GM10847 (cell line): Measurements from ENCODE around the gene PLAC9.

Experiments used
- POLR2A ChIP-seq: IDR thresholded peaks from 2 replicates; pipeline ENCODE4 v1.6.1; 2011; ENCODE audit not compliant: insufficient read length; ENCODE audit errors: extremely low read depth

The PLAC9 gene

DNA sequence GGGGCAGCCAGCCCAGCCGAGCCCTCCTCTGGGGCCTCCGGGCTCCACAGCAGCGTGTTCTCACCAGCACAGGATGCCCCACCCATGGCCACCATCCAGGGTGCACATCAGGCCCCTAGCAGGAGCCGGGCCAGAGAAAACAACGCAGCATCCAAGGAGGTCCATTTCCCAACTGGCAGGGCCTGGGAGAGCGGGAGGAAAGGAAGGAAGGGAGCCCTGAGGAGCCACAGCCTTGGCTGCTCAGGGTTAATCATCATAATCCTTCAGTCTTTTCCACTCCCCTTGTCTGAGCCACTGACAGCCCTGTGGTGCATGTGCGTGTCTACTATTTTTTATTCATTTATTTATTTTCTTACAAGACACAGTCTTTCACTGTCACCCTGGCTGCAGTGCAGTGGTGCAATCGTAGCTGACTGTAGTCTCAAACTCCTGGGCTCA lies 3.6 kb downstream of the PLAC9 start:
- no peak for TF ChIP-seq POLR2A

- TF ChIP-seq POLR2A = no peak
Measured at GRCh38 chr10:80137031-80137862, 4.7 kb downstream of the PLAC9 start.

DNA sequence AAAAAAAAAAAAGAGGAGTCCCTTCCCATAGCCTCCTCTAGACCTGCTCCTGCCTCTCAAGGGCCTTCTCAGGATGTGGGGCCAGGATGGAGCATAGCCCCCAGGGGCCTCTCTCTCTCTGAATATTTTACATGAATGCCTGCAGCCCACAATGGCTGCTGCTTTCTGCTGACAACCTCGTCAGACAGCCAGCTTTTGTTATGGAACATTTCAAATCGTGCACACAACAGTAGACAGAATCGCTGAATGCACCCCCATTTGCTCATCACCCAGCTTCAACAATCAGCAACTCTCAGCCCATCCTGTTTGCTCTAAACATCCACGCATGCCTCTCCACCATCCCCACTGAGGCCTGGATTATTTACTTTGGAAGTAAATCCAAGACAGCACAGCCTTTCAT lies 5.4 kb downstream of the PLAC9 start:
- no peak for TF ChIP-seq POLR2A

DNA sequence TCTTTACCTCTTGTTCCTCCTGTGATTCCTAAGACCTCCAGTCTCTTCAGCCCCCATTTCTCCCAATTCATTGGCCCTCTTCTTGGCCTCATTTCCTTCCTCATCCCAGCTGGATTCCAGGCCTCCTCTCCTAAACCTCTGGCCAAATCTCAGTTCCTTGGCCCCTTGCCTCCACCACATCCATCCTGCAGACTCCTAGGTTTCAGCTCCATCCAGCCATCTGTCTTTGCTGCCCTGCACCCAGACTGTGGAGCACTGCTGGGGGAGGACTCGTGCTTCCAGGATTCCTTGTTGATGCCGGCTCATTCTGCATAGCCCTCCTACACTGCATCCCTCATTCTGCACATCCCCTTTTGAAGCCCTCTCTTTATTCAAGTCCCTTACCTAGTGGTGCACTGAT lies 6.7 kb downstream of the PLAC9 start:
- no peak for TF ChIP-seq POLR2A

DNA sequence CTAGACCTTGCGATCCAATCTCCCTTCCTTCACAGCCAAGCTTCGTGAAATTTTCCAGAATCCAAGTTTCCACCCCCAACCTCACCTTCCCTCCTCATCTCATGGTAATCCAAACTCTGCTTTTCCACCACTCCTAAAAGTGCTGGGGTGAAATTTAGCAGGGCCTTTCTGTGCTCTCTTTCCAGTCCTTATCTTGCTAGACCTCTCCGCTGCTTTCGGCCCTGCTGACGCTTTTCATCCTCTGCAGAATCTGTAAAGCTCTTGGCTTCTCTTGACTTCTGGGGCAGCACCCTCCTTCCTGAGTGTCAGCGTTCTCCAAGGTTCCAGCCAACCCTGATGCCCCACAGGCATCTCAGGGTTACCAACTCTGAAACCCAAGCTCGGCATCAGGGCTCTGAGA lies 7.7 kb downstream of the PLAC9 start:
- no peak for TF ChIP-seq POLR2A

- no peak for TF ChIP-seq POLR2A
Measured at GRCh38 chr10:80141696-80142460, 9.3 kb downstream of the PLAC9 start.

DNA sequence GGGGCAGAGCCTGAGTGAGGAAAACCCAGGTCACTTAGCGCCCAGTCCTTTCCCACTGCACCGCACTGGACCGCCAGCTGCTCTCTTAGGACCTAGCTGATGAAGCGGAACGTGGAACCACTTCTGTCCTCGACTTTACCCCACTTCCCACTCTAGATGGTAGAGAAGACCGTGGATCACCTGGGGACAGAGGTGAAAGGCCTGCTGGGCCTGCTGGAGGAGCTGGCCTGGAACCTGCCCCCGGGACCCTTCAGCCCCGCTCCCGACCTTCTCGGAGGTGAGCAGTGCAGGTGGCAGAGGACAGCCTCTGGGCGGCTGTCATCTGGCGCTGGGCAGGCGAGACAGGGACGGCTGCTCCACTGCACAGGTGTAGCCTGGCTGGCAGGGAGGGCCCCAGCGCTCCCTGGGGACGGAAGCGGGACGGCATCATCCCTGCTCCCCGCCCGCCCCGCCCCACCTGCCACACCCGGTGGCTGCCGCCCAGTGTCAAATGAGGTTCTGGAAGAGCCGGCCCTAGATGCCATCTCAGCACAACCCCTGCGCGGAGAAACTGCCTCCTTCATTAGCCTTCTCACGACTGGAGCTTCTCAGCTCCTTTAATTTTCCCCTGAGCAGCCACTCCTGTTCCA lies 11.7 kb downstream of the PLAC9 start:
- TF ChIP-seq POLR2A = no peak

DNA sequence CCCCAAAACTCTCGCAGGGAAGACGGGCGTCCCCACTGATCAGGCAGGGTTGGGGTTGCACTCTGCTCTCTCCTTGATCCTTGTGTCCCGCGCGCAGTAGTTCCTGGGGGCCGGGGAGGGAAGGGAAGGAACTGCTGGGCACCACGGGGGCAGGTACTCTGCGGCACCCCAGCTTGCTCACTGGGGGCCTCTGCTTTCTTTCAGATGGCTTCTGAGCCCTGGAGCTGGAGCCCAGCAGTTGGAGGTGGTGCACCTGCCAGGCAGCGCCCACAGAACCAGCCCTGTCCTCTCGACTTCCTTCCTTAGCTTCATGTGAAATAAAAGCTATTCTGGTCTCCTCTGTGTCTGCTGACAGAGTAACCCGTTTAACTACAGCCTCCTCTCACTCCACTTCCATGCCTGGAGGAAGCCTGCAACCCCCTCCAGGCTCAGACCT lies 12.2 kb downstream of the PLAC9 start:
- TF ChIP-seq POLR2A = no peak

GRCh38 chr10:80146918-80147317 lies 14.4 kb downstream of the PLAC9 start:
- TF ChIP-seq POLR2A = no peak

- no peak for TF ChIP-seq POLR2A
Measured at GRCh38 chr10:80148166-80148805, 15.8 kb downstream of the PLAC9 start.

GRCh38 chr10:80149123-80149522 lies 16.6 kb downstream of the PLAC9 start:
- TF ChIP-seq POLR2A = no peak

DNA sequence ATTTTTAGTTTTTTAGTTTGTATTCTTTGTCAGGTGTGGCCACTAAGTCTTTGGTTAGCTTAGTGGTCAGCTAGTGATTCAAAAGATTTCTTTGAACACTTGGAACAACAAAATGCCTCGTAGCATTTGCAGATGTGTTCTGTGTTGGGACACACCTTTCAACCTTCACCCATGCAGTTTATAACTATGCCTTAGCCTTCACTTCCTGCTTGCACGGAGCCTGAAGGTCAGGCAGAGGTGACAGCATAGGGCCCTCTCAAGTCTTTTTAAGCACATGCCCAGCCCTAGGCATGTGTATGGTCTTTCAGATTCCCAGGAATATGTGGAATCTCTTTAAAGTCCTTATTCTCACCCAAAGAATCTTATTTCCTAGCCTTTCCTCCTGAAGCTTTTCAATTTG lies 17.6 kb downstream of the PLAC9 start:
- TF ChIP-seq POLR2A = no peak

GRCh38 chr10:80152820-80153219 lies 20.3 kb downstream of the PLAC9 start:
- no peak for TF ChIP-seq POLR2A

- no peak for TF ChIP-seq POLR2A
Measured at GRCh38 chr10:80153460-80153859, 20.9 kb downstream of the PLAC9 start.

GRCh38 chr10:80154626-80154977 lies 22.1 kb downstream of the PLAC9 start:
- TF ChIP-seq POLR2A = no peak
